Brain microvascular endothelial cell (primary cell): ENCODE results near the gene HRG.
"Not testable (repeated sequence)": the region's sequence is repeated elsewhere in the genome, so short reads cannot be mapped to it uniquely, and the experiment has no call there.

Source experiments
- DNase-seq: peaks from one replicate; pipeline ENCODE4 v3.0.0-alpha.2; 2020
- H3K27ac ChIP-seq: fragments of 250-450 bp; sonication (Bioruptor Pico); 2 replicates; pipeline ENCODE4 v1.5.1; 2020; ENCODE audit warnings: mild to moderate bottlenecking, moderate library complexity
- H3K27me3 ChIP-seq: fragments of 250-450 bp; sonication (Bioruptor Pico); replicated peaks from 2 replicates; pipeline ENCODE4 v1.5.1; 2020; ENCODE audit warnings: mild to moderate bottlenecking
- H3K36me3 ChIP-seq: fragments of 250-450 bp; sonication (Bioruptor Pico); replicated peaks from 2 replicates; pipeline ENCODE4 v1.5.1; 2020; ENCODE audit warnings: mild to moderate bottlenecking
- H3K4me3 ChIP-seq: 2 replicates; pipeline ENCODE4 v1.5.1; 2011; ENCODE audit warnings: low read depth, mild to moderate bottlenecking, control low read depth, low read length, moderate library complexity
- CTCF ChIP-seq: IDR thresholded peaks from 2 replicates; pipeline ENCODE4 v1.5.1; 2011; ENCODE audit warnings: low read depth, mild to moderate bottlenecking, moderate library complexity, low read length, control low read depth, inconsistent platforms; ENCODE audit errors: missing control alignments
- in situ Hi-C: cut with HindIII; loops from 2 replicates; pipeline ENCODE4 v1.10.0; 2017; ENCODE audit warnings: low sequenced_read_pairs, low pct_ligation_motif_present

Gene HRG

GRCh38 chr3:186678604-186679003, 12.8 kb downstream of the HRG start:
- Histone ChIP-seq H3K27me3 (peaks cover 2% of the 10 kb centered on the region), H3K36me3 (no peaks in the 10 kb centered on the region), H3K4me3 (no peak overlapping the region), H3K27ac (no peak overlapping the region)
- TF ChIP-seq CTCF, result no peak
- in situ Hi-C loops, result no loop called here
- no peak for DNase-seq

- no peak overlapping the region for H3K4me3 ChIP-seq
- H3K36me3 ChIP-seq, result no peaks in the 10 kb centered on the region
- DNase-seq, result no peak
- peaks cover 2% of the 10 kb centered on the region for H3K27me3 ChIP-seq
- in situ Hi-C loops, result no loop called here
- no peak for TF ChIP-seq CTCF
- H3K27ac ChIP-seq, result no peak overlapping the region
Observed at GRCh38 chr3:186679151-186679550, 13.3 kb downstream of the HRG start.

- Histone ChIP-seq H3K4me3 (no peak overlapping the region), H3K27ac (no peak overlapping the region), H3K36me3 (no peaks in the 10 kb centered on the region), H3K27me3 (no peaks in the 10 kb centered on the region)
- no peak for DNase-seq
- no peak for TF ChIP-seq CTCF
- in situ Hi-C loops, result no loop called here
Observed at GRCh38 chr3:186680869-186681268, 15.1 kb downstream of the HRG start.

- no peak for TF ChIP-seq CTCF
- no peaks in the 10 kb centered on the region for H3K27me3 ChIP-seq
- no peak overlapping the region for H3K27ac ChIP-seq
- no peak overlapping the region for H3K4me3 ChIP-seq
- no peaks in the 10 kb centered on the region for H3K36me3 ChIP-seq
- DNase-seq, result no peak
- in situ Hi-C loops, result no loop called here
Observed at GRCh38 chr3:186682812-186683211, 17.0 kb downstream of the HRG start.

- H3K27me3 ChIP-seq, result no peaks in the 10 kb centered on the region
- no peak overlapping the region for H3K4me3 ChIP-seq
- no peaks in the 10 kb centered on the region for H3K36me3 ChIP-seq
- no peak overlapping the region for H3K27ac ChIP-seq
- no peak for TF ChIP-seq CTCF
- no peak for DNase-seq
- in situ Hi-C loops, result no loop called here
Observed at GRCh38 chr3:186683979-186684378, 18.2 kb downstream of the HRG start.

- H3K27me3 ChIP-seq, H3K27ac ChIP-seq, H3K36me3 ChIP-seq, in situ Hi-C loops, DNase-seq, H3K4me3 ChIP-seq: not testable (repeated sequence)
Observed at GRCh38 chr3:186686475-186686874, 20.7 kb downstream of the HRG start.
